Measurements from ENCODE around the gene STEAP1B. TPM values are rescaled to one million over a fixed set of nuclear protein-coding genes. Genes with fewer than 3 reads are reported as not detected.

Gene STEAP1B
- polyA plus RNA-seq, 1 of the 3 experiments (the other 2 are of a cell fraction): 14.7 TPM

DNA sequence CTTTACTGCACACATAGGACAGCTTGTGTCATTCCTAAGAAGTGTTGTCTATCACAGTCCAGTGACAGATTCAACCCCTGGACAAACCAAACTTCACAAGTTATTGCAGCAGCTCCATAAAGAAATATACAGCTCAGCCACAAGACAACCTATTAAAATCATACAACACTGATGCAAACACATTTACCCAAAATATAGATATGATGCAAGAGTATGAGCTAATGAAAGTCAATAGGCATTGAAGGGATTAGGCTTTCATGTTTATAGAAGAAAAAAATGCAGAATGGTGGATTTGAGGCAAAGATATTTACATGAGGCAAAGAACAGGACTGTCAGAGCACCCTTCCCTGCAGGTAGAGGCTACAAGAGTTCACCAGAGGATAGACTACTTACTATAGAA is 128.1 kb downstream of the STEAP1B start (continued):
- TF ChIP-seq, protein P1, sequence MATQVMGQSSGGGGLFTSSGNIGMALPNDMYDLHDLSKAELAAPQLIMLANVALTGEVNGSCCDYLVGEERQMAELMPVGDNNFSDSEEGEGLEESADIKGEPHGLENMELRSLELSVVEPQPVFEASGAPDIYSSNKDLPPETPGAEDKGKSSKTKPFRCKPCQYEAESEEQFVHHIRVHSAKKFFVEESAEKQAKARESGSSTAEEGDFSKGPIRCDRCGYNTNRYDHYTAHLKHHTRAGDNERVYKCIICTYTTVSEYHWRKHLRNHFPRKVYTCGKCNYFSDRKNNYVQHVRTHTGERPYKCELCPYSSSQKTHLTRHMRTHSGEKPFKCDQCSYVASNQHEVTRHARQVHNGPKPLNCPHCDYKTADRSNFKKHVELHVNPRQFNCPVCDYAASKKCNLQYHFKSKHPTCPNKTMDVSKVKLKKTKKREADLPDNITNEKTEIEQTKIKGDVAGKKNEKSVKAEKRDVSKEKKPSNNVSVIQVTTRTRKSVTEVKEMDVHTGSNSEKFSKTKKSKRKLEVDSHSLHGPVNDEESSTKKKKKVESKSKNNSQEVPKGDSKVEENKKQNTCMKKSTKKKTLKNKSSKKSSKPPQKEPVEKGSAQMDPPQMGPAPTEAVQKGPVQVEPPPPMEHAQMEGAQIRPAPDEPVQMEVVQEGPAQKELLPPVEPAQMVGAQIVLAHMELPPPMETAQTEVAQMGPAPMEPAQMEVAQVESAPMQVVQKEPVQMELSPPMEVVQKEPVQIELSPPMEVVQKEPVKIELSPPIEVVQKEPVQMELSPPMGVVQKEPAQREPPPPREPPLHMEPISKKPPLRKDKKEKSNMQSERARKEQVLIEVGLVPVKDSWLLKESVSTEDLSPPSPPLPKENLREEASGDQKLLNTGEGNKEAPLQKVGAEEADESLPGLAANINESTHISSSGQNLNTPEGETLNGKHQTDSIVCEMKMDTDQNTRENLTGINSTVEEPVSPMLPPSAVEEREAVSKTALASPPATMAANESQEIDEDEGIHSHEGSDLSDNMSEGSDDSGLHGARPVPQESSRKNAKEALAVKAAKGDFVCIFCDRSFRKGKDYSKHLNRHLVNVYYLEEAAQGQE (IDR thresholded peaks at IDR 0.05; ENCODE audit: low read depth, low read length): no peak
- no peak for TF ChIP-seq FOXJ3 (CRISPR knock-in tag; IDR thresholded peaks at IDR 0.05)
- no peak for TF ChIP-seq YY1 (IDR thresholded peaks at IDR 0.05; ENCODE audit: low read depth)
- no peak for TF ChIP-seq GABPA (IDR thresholded peaks at IDR 0.05; ENCODE audit: low read depth)
- no peak for TF ChIP-seq RCOR1 (IDR thresholded peaks at IDR 0.05; ENCODE audit: low read length)

Other genes starting within 250 kb of the STEAP1B start
- gene RAPGEF5, start 143.0 kb downstream of the STEAP1B start, polyA plus RNA-seq (2012; rRNA removed): 1.2 and 1.8 TPM in 2 replicates
- gene IL6, start 227.0 kb upstream of the STEAP1B start, polyA plus RNA-seq (2012; rRNA removed): 13.6 and 20.5 TPM in 2 replicates